ENCODE measurements around the gene PDE3B.

The PDE3B gene

GRCh38 chr11:14645985-14646900 is 2.6 kb downstream of the PDE3B start:
- 0 out of 2 replicates have a peak, but pooled peaks have one; percentile 28 for TF ChIP-seq POLR2AphosphoS5 (IDR thresholded peaks at IDR 0.05; ENCODE audit: low read depth)
- no peak for TF ChIP-seq GABPA (IDR thresholded peaks at IDR 0.05; ENCODE audit: low read depth)
- H3K4me3 ChIP-seq (replicated peaks; ENCODE audit: insufficient read depth, low read length), result peak overlapping the region; percentile 76
- H3K27ac ChIP-seq (replicated peaks), result no peak overlapping the region; the same call in 1 of the 2 replicates
- peak; percentile 41 to 56 for DNase-seq (ENCODE audit: low read depth in 1 of 2, low spot score in 1 of 2)
- H3K27me3 ChIP-seq (ENCODE audit: insufficient read depth, poor library complexity, severe bottlenecking), result no peaks in the 10 kb centered on the region

- no peak overlapping the region for H3K4me3 ChIP-seq (replicated peaks; ENCODE audit: insufficient read depth, low read length)
- TF ChIP-seq, protein P1, sequence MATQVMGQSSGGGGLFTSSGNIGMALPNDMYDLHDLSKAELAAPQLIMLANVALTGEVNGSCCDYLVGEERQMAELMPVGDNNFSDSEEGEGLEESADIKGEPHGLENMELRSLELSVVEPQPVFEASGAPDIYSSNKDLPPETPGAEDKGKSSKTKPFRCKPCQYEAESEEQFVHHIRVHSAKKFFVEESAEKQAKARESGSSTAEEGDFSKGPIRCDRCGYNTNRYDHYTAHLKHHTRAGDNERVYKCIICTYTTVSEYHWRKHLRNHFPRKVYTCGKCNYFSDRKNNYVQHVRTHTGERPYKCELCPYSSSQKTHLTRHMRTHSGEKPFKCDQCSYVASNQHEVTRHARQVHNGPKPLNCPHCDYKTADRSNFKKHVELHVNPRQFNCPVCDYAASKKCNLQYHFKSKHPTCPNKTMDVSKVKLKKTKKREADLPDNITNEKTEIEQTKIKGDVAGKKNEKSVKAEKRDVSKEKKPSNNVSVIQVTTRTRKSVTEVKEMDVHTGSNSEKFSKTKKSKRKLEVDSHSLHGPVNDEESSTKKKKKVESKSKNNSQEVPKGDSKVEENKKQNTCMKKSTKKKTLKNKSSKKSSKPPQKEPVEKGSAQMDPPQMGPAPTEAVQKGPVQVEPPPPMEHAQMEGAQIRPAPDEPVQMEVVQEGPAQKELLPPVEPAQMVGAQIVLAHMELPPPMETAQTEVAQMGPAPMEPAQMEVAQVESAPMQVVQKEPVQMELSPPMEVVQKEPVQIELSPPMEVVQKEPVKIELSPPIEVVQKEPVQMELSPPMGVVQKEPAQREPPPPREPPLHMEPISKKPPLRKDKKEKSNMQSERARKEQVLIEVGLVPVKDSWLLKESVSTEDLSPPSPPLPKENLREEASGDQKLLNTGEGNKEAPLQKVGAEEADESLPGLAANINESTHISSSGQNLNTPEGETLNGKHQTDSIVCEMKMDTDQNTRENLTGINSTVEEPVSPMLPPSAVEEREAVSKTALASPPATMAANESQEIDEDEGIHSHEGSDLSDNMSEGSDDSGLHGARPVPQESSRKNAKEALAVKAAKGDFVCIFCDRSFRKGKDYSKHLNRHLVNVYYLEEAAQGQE (IDR thresholded peaks at IDR 0.05; ENCODE audit: insufficient replicate concordance, low read depth), result no peak
- TF ChIP-seq SPI1 (IDR thresholded peaks at IDR 0.05; ENCODE audit: borderline replicate concordance, low read depth) (no peak), POLR2AphosphoS5 (IDR thresholded peaks at IDR 0.05; ENCODE audit: low read depth) (no peak), GABPA (IDR thresholded peaks at IDR 0.05; ENCODE audit: low read depth) (no peak)
- TF ChIP-seq, protein P2, sequence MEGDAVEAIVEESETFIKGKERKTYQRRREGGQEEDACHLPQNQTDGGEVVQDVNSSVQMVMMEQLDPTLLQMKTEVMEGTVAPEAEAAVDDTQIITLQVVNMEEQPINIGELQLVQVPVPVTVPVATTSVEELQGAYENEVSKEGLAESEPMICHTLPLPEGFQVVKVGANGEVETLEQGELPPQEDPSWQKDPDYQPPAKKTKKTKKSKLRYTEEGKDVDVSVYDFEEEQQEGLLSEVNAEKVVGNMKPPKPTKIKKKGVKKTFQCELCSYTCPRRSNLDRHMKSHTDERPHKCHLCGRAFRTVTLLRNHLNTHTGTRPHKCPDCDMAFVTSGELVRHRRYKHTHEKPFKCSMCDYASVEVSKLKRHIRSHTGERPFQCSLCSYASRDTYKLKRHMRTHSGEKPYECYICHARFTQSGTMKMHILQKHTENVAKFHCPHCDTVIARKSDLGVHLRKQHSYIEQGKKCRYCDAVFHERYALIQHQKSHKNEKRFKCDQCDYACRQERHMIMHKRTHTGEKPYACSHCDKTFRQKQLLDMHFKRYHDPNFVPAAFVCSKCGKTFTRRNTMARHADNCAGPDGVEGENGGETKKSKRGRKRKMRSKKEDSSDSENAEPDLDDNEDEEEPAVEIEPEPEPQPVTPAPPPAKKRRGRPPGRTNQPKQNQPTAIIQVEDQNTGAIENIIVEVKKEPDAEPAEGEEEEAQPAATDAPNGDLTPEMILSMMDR (IDR thresholded peaks at IDR 0.05; ENCODE audit: insufficient read depth, low read length), result no peak
- no peak for DNase-seq (ENCODE audit: low read depth in 1 of 2, low spot score in 1 of 2)
- no peaks in the 10 kb centered on the region for H3K27me3 ChIP-seq (ENCODE audit: insufficient read depth, poor library complexity, severe bottlenecking)
- H3K27ac ChIP-seq (replicated peaks), result no peak overlapping the region
These were observed 6.5 kb downstream of the PDE3B start for GRCh38 chr11:14650064-14650463.

DNA sequence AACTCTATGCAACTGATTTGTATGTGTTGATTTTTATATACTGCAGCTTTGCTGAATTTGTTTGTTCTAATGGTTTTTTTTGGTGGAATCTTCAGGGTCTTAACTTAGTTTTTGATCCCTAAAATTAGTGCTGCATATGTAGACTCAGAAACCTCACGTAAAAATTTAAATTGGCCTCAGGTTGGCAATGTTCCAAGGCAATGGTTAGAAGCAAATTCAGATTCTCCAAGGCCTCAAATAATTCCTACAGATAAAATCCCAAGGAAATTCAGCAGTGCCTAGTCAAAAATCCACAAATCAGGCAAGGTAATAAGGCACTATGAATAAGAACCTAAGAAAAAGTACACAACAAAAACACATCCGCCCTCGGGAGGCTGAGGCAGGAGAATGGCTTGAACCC is 9.5 kb downstream of the PDE3B start:
- no peak overlapping the region for H3K27ac ChIP-seq (replicated peaks)
- no peak for DNase-seq (ENCODE audit: low read depth in 1 of 2, low spot score in 1 of 2)
- no peak overlapping the region for H3K4me3 ChIP-seq (replicated peaks; ENCODE audit: insufficient read depth, low read length)
- no peak for TF ChIP-seq POLR2AphosphoS5 (IDR thresholded peaks at IDR 0.05; ENCODE audit: low read depth)
- TF ChIP-seq, protein P1 (IDR thresholded peaks at IDR 0.05; ENCODE audit: insufficient replicate concordance, low read depth), result no peak
- no peak for TF ChIP-seq SPI1 (IDR thresholded peaks at IDR 0.05; ENCODE audit: borderline replicate concordance, low read depth)
- TF ChIP-seq, protein P2 (IDR thresholded peaks at IDR 0.05; ENCODE audit: insufficient read depth, low read length), result no peak
- TF ChIP-seq GABPA (IDR thresholded peaks at IDR 0.05; ENCODE audit: low read depth), result no peak
- no peaks in the 10 kb centered on the region for H3K27me3 ChIP-seq (ENCODE audit: insufficient read depth, poor library complexity, severe bottlenecking)

- DNase-seq (ENCODE audit: low read depth in 1 of 2, low spot score in 1 of 2), result no peak
- Histone ChIP-seq H3K27ac (replicated peaks) (no peak overlapping the region), H3K4me3 (replicated peaks; ENCODE audit: insufficient read depth, low read length) (no peak overlapping the region), H3K27me3 (ENCODE audit: insufficient read depth, poor library complexity, severe bottlenecking) (no peaks in the 10 kb centered on the region)
- TF ChIP-seq SPI1 (IDR thresholded peaks at IDR 0.05; ENCODE audit: borderline replicate concordance, low read depth) (no peak), GABPA (IDR thresholded peaks at IDR 0.05; ENCODE audit: low read depth) (no peak), POLR2AphosphoS5 (IDR thresholded peaks at IDR 0.05; ENCODE audit: low read depth) (no peak)
- TF ChIP-seq, protein P2 (IDR thresholded peaks at IDR 0.05; ENCODE audit: insufficient read depth, low read length), result no peak
- TF ChIP-seq, protein P1 (IDR thresholded peaks at IDR 0.05; ENCODE audit: insufficient replicate concordance, low read depth), result no peak
These were observed 11.8 kb downstream of the PDE3B start for GRCh38 chr11:14655435-14655834.

Data from HL-60 (cell line).